CD1c-positive myeloid dendritic cell (primary cell): ENCODE results near the gene ITPRID2.

ENCODE experiments used
- DNase-seq: peaks from one replicate; pipeline ENCODE4 v3.0.0-alpha.2; 2016; ENCODE audit errors: extremely low spot score

Gene ITPRID2

GRCh38 chr2:181882246-181883020 lies 9.1 kb upstream of the ITPRID2 start:
- no peak for DNase-seq

GRCh38 chr2:181884601-181885000 lies 6.9 kb upstream of the ITPRID2 start:
- DNase-seq = no peak

GRCh38 chr2:181885096-181885495 lies 6.4 kb upstream of the ITPRID2 start:
- DNase-seq = no peak

- no peak for DNase-seq
Measured at GRCh38 chr2:181886192-181886591, 5.3 kb upstream of the ITPRID2 start.

GRCh38 chr2:181887045-181887444 lies 4.5 kb upstream of the ITPRID2 start:
- DNase-seq = no peak

- no peak for DNase-seq
Measured at GRCh38 chr2:181889776-181890175, 1.8 kb upstream of the ITPRID2 start.

- DNase-seq = no peak
Measured at GRCh38 chr2:181890271-181890670, 1.3 kb upstream of the ITPRID2 start.

GRCh38 chr2:181891966-181892798 lies 652 bp downstream of the ITPRID2 start:
- DNase-seq = peak; percentile 81

- DNase-seq = no peak
Measured at GRCh38 chr2:181892799-181893435, 1.4 kb downstream of the ITPRID2 start.

GRCh38 chr2:181894381-181894780 lies 2.9 kb downstream of the ITPRID2 start:
- no peak for DNase-seq

GRCh38 chr2:181895818-181896217 lies 4.3 kb downstream of the ITPRID2 start:
- DNase-seq = no peak

- no peak for DNase-seq
Measured at GRCh38 chr2:181896286-181896685, 4.8 kb downstream of the ITPRID2 start.

- no peak for DNase-seq
Measured at GRCh38 chr2:181900007-181900651, 8.6 kb downstream of the ITPRID2 start.

GRCh38 chr2:181902625-181903024 lies 11.1 kb downstream of the ITPRID2 start:
- no peak for DNase-seq

GRCh38 chr2:181904022-181904632 lies 12.6 kb downstream of the ITPRID2 start:
- peak; percentile 55 for DNase-seq

GRCh38 chr2:181907057-181907456 lies 15.5 kb downstream of the ITPRID2 start:
- DNase-seq = no peak

GRCh38 chr2:181907635-181908034 lies 16.1 kb downstream of the ITPRID2 start:
- DNase-seq = no peak

- DNase-seq = no peak
Measured at GRCh38 chr2:181910028-181910831, 18.7 kb downstream of the ITPRID2 start.

GRCh38 chr2:181911830-181912229 lies 20.3 kb downstream of the ITPRID2 start:
- no peak for DNase-seq

GRCh38 chr2:181915102-181915501 lies 23.6 kb downstream of the ITPRID2 start:
- no peak for DNase-seq
